HCT116 (cell line): Measurements from ENCODE around the gene GGA2. TPM values are rescaled to one million over a fixed set of nuclear protein-coding genes. Genes with fewer than 3 reads are reported as not detected.

Source experiments
- ATAC-seq: fragments of 200-7000 bp; cut with Tn5 transposase; 2 replicates; pipeline ENCODE4 v1.9.1; 2020; ENCODE audit warnings: mild to moderate bottlenecking, moderate library complexity
- BruUV-seq: library from RNA; stranded (reverse); fragments of 400-500 nt; replicated peaks from 2 replicates; lab custom pipeline; 2021; lab: Mats Ljungman, UMichigan
- CTCF ChIA-PET: fragments of 300-600 bp; sonication (Branson Sonifier 250); formaldehyde crosslinking; loops from one replicate; lab custom pipeline; 2021; ENCODE audit warnings: antibody characterized with exemption; lab: Charles Lee
- POLR2A ChIA-PET: fragments of 300-600, 350-600 bp; sonication (Branson Sonifier 250); formaldehyde crosslinking; loops from one replicate; lab custom pipeline; 2021; ENCODE audit warnings: antibody characterized with exemption; lab: Charles Lee
- RAD21 ChIA-PET, 2 experiments: fragments of 300-600 bp; sonication (Branson Sonifier 250); formaldehyde crosslinking; loops; one replicate each; lab custom pipeline; 2023; ENCODE audit warnings: low total read pairs in 2 of 2; ENCODE audit not compliant: uncharacterized antibody in 2 of 2, unreplicated experiment in 2 of 2, low non-redundant PET in 1 of 2; lab: Charles Lee
- DNase-seq: peaks from one replicate; pipeline ENCODE4 v3.0.0-alpha.2; 2010; ENCODE audit warnings: low read depth, low spot score
- H2AFZ ChIP-seq: fragments of 200-600 bp; shearing (Covaris generic), sonication (generic); 2 replicates; pipeline ENCODE4 v1.6.1; 2017; ENCODE audit warnings: low read depth, mixed run types, mixed read lengths, antibody characterized with exemption, low read length; ENCODE audit not compliant: poor library complexity, severe bottlenecking
- H3K27ac ChIP-seq: 2 replicates; pipeline ENCODE4 v1.5.1; 2012; ENCODE audit warnings: low read depth, low read length
- H3K27me3 ChIP-seq: fragments of 200-600 bp; sonication (generic); 2 replicates; pipeline ENCODE4 v1.6.1; 2016; ENCODE audit warnings: mixed run types, low read length, mixed read lengths; ENCODE audit not compliant: insufficient read depth
- H3K36me3 ChIP-seq, 2 experiments: fragments of 200-500 bp in 1 of 2; fragments of 200-600 bp in 1 of 2; sonication (Bioruptor generic) in 1 of 2; sonication (generic) in 1 of 2; 2 replicates each; pipeline versions ENCODE4 v1.5.1 to v1.6.1; 2014 to 2016; ENCODE audit warnings: low read length in 2 of 2, inconsistent platforms in 1 of 2, mixed read lengths in 1 of 2, mixed run types in 1 of 2; ENCODE audit not compliant: insufficient read depth in 2 of 2, control insufficient read depth in 1 of 2
- H3K4me1 ChIP-seq, 2 experiments: fragments of 200-600 bp in 1 of 2; sonication (generic) in 1 of 2; 2 replicates each; pipeline versions ENCODE4 v1.5.1 to v1.6.1; 2012 to 2017; ENCODE audit warnings: low read length in 2 of 2, inconsistent platforms in 1 of 2, mild to moderate bottlenecking in 1 of 2, mixed read lengths in 1 of 2, mixed run types in 1 of 2, moderate library complexity in 1 of 2; ENCODE audit not compliant: insufficient read depth in 2 of 2, control insufficient read depth in 1 of 2
- H3K4me2 ChIP-seq: fragments of 200-600 bp; sonication (generic); 2 replicates; pipeline ENCODE4 v1.6.1; 2017; ENCODE audit warnings: mixed run types, low read length, mixed read lengths
- H3K4me3 ChIP-seq, 2 experiments: fragments of 200-600 bp in 1 of 2; sonication (generic) in 1 of 2; replicated peaks in 1 of 2; 2 replicates each; pipeline ENCODE4 v1.5.1; 2011 to 2016; ENCODE audit warnings: low read length in 2 of 2, control low read depth in 1 of 2, low read depth in 1 of 2, mild to moderate bottlenecking in 1 of 2, mixed read lengths in 1 of 2, mixed run types in 1 of 2
- H3K79me2 ChIP-seq: fragments of 200-600 bp; sonication (generic); 2 replicates; pipeline ENCODE4 v1.6.1; 2017; ENCODE audit warnings: mild to moderate bottlenecking, mixed run types, low read length, moderate library complexity, mixed read lengths; ENCODE audit not compliant: insufficient read depth
- H3K9ac ChIP-seq: fragments of 200-600 bp; sonication (generic); 2 replicates; pipeline ENCODE4 v1.6.1; 2016; ENCODE audit warnings: low read length, mixed read lengths
- H3K9me2 ChIP-seq: fragments of 200-600 bp; sonication (generic), shearing (Covaris generic); 2 replicates; pipeline ENCODE4 v1.6.1; 2017; ENCODE audit warnings: mixed run types, mild to moderate bottlenecking, moderate library complexity; ENCODE audit not compliant: insufficient read depth
- H3K9me3 ChIP-seq, 2 experiments: fragments of 200-500 bp in 1 of 2; fragments of 200-600 bp in 1 of 2; sonication (Bioruptor generic) in 1 of 2; sonication (generic) in 1 of 2; 2 replicates each; pipeline ENCODE4 v1.6.1; 2014 to 2017; ENCODE audit warnings: low read length in 2 of 2, mixed read lengths in 2 of 2, inconsistent platforms in 1 of 2, low read depth in 1 of 2, mild to moderate bottlenecking in 1 of 2, mixed run types in 1 of 2, moderate library complexity in 1 of 2; ENCODE audit not compliant: control insufficient read depth in 1 of 2, insufficient read depth in 1 of 2
- H4K20me1 ChIP-seq: fragments of 200-600 bp; sonication (generic), shearing (Covaris generic); 2 replicates; pipeline ENCODE4 v1.6.1; 2017; ENCODE audit warnings: mixed run types, mild to moderate bottlenecking, moderate library complexity; ENCODE audit not compliant: insufficient read depth
- CBX3 ChIP-seq: IDR thresholded peaks from 2 replicates; pipeline ENCODE4 v1.6.1; 2012; ENCODE audit warnings: low read depth
- CTCF ChIP-seq, 3 experiments: fragments of 200-600 bp in 1 of 3; sonication (generic) in 1 of 3; IDR thresholded peaks in 2 of 3; conservative IDR thresholded peaks in 1 of 3; 2 replicates each; pipeline ENCODE4 v1.5.1; 2012 to 2017; ENCODE audit warnings: low read depth in 2 of 3, low read length in 2 of 3, antibody characterized with exemption in 1 of 3, borderline replicate concordance in 1 of 3, control low read depth in 1 of 3, mild to moderate bottlenecking in 1 of 3, mixed read lengths in 1 of 3, mixed run types in 1 of 3, moderate library complexity in 1 of 3; ENCODE audit not compliant: insufficient read depth in 1 of 3
- EZH2 ChIP-seq: fragments of 200-600 bp; sonication (generic); IDR thresholded peaks from 2 replicates; pipeline ENCODE4 v1.6.1; 2017; ENCODE audit warnings: antibody characterized with exemption, mixed run types
- FOSL1 ChIP-seq: IDR thresholded peaks from 2 replicates; pipeline ENCODE4 v1.6.1; 2012; ENCODE audit warnings: low read depth
- MAX ChIP-seq: IDR thresholded peaks from 2 replicates; pipeline ENCODE4 v1.6.1; 2012
- POLR2A ChIP-seq: IDR thresholded peaks from 2 replicates; pipeline ENCODE4 v1.7.0; 2011; ENCODE audit warnings: borderline replicate concordance; ENCODE audit not compliant: insufficient read depth, insufficient read length; ENCODE audit errors: extremely low read depth
- POLR2AphosphoS5 ChIP-seq: IDR thresholded peaks from 2 replicates; pipeline ENCODE4 v1.6.1; 2011; ENCODE audit warnings: mild to moderate bottlenecking, low read depth, low read length, moderate library complexity
- REST ChIP-seq: IDR thresholded peaks from 2 replicates; pipeline ENCODE4 v1.6.1; 2012; ENCODE audit warnings: low read depth
- SIN3A ChIP-seq: IDR thresholded peaks from 2 replicates; pipeline ENCODE4 v1.6.1; 2012; ENCODE audit warnings: low read depth
- SP1 ChIP-seq: IDR thresholded peaks from 2 replicates; pipeline ENCODE4 v1.6.1; 2012; ENCODE audit warnings: low read depth
- YY1 ChIP-seq: IDR thresholded peaks from 2 replicates; pipeline ENCODE4 v1.6.1; 2011; ENCODE audit warnings: low read length, low read depth, moderate library complexity, mild to moderate bottlenecking; ENCODE audit not compliant: insufficient replicate concordance; ENCODE audit errors: extremely low read depth
- ZBTB33 ChIP-seq: IDR thresholded peaks from 2 replicates; pipeline ENCODE4 v1.6.1; 2011; ENCODE audit warnings: mild to moderate bottlenecking, low read length, moderate library complexity; ENCODE audit not compliant: insufficient replicate concordance; ENCODE audit errors: extremely low read depth
- intact Hi-C: fragments of 100-400 bp; cut with micrococcal nuclease; formaldehyde crosslinking; loops from 2 replicates; pipeline ENCODE4 v1.10.0; 2022
- total RNA-seq: library from RNA; stranded (reverse); gene quantifications from one replicate; pipeline ENCODE4 v1.2.1, GENCODE V29; 2021; ENCODE audit not compliant: unreplicated experiment

GGA2 gene
- total RNA-seq, 1 experiment from 2014 or later = 68.3 TPM

GRCh38 chr16:23528644-23529310 lies 18.5 kb upstream of the GGA2 start:
- ChIA-PET POLR2A (no interaction called here), CTCF (no interaction called here)
- DNase-seq = no peak
- BruUV-seq = no TSS peak
- Histone ChIP-seq H4K20me1 (no peaks in the 10 kb centered on the region), H3K4me2 (no peak overlapping the region), H3K9me3 (no peaks in the 10 kb centered on the region)
- TF ChIP-seq MAX (no peak), YY1 (no peak), CTCF (IDR thresholded peaks at IDR 0.05 in 2 of 3, conservative IDR thresholded peaks at IDR 0.05 in 1 of 3; ENCODE audit: borderline replicate concordance in 1 of 3, insufficient read depth in 1 of 3, low read depth in 2 of 3, low read length in 2 of 3) (no peak), FOSL1 (no peak), REST (no peak), SIN3A (no peak), SP1 (no peak), POLR2AphosphoS5 (no peak), EZH2 (no peak), ZBTB33 (no peak), POLR2A (no peak), CBX3 (no peak)
- TF ChIP-seq, all 23 proteins: peak for 0
- Histone ChIP-seq H3K9me2 (no peaks in the 10 kb centered on the region), H3K27ac (no peak overlapping the region), H3K4me1 (no peaks in the 10 kb centered on the region), H3K79me2 (no peaks in the 10 kb centered on the region), H2AFZ (no peak overlapping the region), H3K9ac (no peak overlapping the region), H3K4me3 (no peak overlapping the region), H3K36me3 (peaks cover 38 to 39% of the 10 kb centered on the region in 2 experiments), H3K27me3 (no peaks in the 10 kb centered on the region)
- RAD21 ChIA-PET = no interaction called here
- intact Hi-C loops = no loop called here
- ATAC-seq = no peak
